Keratinocyte (primary cell): Measurements from ENCODE around the gene PRKAR1B. TPM values are rescaled to one million over a fixed set of nuclear protein-coding genes. Genes with fewer than 3 reads are reported as not detected.

Experiments used
- DNase-seq: peaks from one replicate; pipeline ENCODE4 v3.0.0-alpha.2; 2011; ENCODE audit warnings: low read depth, missing footprints, low spot score
- FAIRE-seq: peaks from 2 replicates; lab custom pipeline; 2011; peaks lifted over from hg19 to GRCh38; lab: Jason Lieb, UNC
- H2AFZ ChIP-seq: 2 replicates; pipeline ENCODE4 v1.6.0; 2012; ENCODE audit warnings: low read length, control low read depth, inconsistent platforms; ENCODE audit not compliant: control insufficient read depth
- H3K27ac ChIP-seq: 2 replicates; pipeline ENCODE4 v1.5.1; 2011; ENCODE audit warnings: low read length; ENCODE audit not compliant: control insufficient read depth, insufficient read depth
- H3K27me3 ChIP-seq: 3 replicates; pipeline ENCODE4 v1.6.0; 2011; ENCODE audit warnings: low read length; ENCODE audit not compliant: control insufficient read depth, insufficient read depth; ENCODE audit errors: extremely low read depth
- H3K36me3 ChIP-seq, 2 experiments: 2 replicates in 1 of 2; 3 replicates in 1 of 2; pipeline ENCODE4 v1.5.1; 2011; ENCODE audit warnings: low read length in 2 of 2, mild to moderate bottlenecking in 1 of 2; ENCODE audit not compliant: control insufficient read depth in 2 of 2, insufficient read depth in 2 of 2; ENCODE audit errors: extremely low read depth in 1 of 2
- H3K4me1 ChIP-seq: 3 replicates; pipeline ENCODE4 v1.5.1; 2011; ENCODE audit warnings: low read length; ENCODE audit not compliant: control insufficient read depth, insufficient read depth; ENCODE audit errors: extremely low read depth
- H3K4me2 ChIP-seq: 3 replicates; pipeline ENCODE4 v1.6.0; 2011; ENCODE audit warnings: low read depth, low read length; ENCODE audit not compliant: control insufficient read depth, insufficient read depth; ENCODE audit errors: extremely low read depth
- H3K4me3 ChIP-seq, 3 experiments: fragments of 200-600 bp in 1 of 3; sonication (generic) in 1 of 3; 2 replicates in 2 of 3; 3 replicates in 1 of 3; pipeline ENCODE4 v1.5.1; 2011 to 2016; ENCODE audit warnings: low read length in 3 of 3, mild to moderate bottlenecking in 3 of 3, control low read depth in 2 of 3, inconsistent platforms in 1 of 3, low read depth in 1 of 3, mixed read lengths in 1 of 3, mixed run types in 1 of 3, moderate library complexity in 1 of 3; ENCODE audit not compliant: control insufficient read depth in 2 of 3, insufficient read depth in 2 of 3; ENCODE audit errors: extremely low read depth in 1 of 3
- H3K79me2 ChIP-seq: 2 replicates; pipeline ENCODE4 v1.6.0; 2012; ENCODE audit warnings: low read length; ENCODE audit not compliant: control insufficient read depth, insufficient read depth
- H3K9ac ChIP-seq: 3 replicates; pipeline ENCODE4 v1.6.0; 2011; ENCODE audit warnings: low read length; ENCODE audit not compliant: control insufficient read depth, insufficient read depth; ENCODE audit errors: extremely low read depth
- H3K9me1 ChIP-seq: 3 replicates; pipeline ENCODE4 v1.6.0; 2011; ENCODE audit warnings: low read length; ENCODE audit not compliant: control insufficient read depth, insufficient read depth; ENCODE audit errors: extremely low read depth
- H3K9me3 ChIP-seq: 2 replicates; pipeline ENCODE4 v1.5.1; 2012; ENCODE audit warnings: low read depth, low read length; ENCODE audit not compliant: control insufficient read depth
- H4K20me1 ChIP-seq: 3 replicates; pipeline ENCODE4 v1.6.0; 2011; ENCODE audit warnings: low read length; ENCODE audit not compliant: control insufficient read depth, insufficient read depth; ENCODE audit errors: extremely low read depth
- CTCF ChIP-seq, 3 experiments: IDR thresholded peaks in 1 of 3; conservative IDR thresholded peaks in 1 of 3; optimal IDR thresholded peaks in 1 of 3; 2 replicates in 2 of 3; 3 replicates in 1 of 3; pipeline versions ENCODE3 to v1.5.1; 2011; ENCODE audit warnings: low read length in 3 of 3, mild to moderate bottlenecking in 3 of 3, moderate library complexity in 2 of 3, control low read depth in 1 of 3, inconsistent platforms in 1 of 3; ENCODE audit not compliant: insufficient read depth in 2 of 3; ENCODE audit errors: extremely low read depth in 1 of 3
- EZH2 ChIP-seq: IDR thresholded peaks from one replicate; pipeline ENCODE4 v1.6.1; 2012; ENCODE audit warnings: inconsistent platforms, mild to moderate bottlenecking, low read length, moderate library complexity
- dilution Hi-C: fragments of 300-500 bp; cut with MboI; formaldehyde crosslinking; loops from one replicate; pipeline ENCODE4 v1.7.0; 2020; ENCODE audit warnings: low sequenced_read_pairs; ENCODE audit not compliant: extremely low pct_ligation_motif_present
- polyA plus RNA-seq, 5 experiments: library from polyadenylated mRNA; depleted of rRNA in 3 of 5; stranded (reverse) in 3 of 5; stranded (forward) in 1 of 5; unstranded in 1 of 5; fragments of >200 nt; gene quantifications; 1 replicate in 1 of 5; 2 replicates in 3 of 5; 3 replicates in 1 of 5; pipeline versions ENCODE4 v1.2.1 to v1.2.3, GENCODE V29; 2011 to 2012; ENCODE audit warnings: missing spikeins in 2 of 5, low read depth in 1 of 5, low replicate concordance in 1 of 5

Gene PRKAR1B
- polyA plus RNA-seq, 1 donor (not counting 4 experiments of a cell fraction or from before 2014, with no cell fraction given): 10.8 TPM

- Histone ChIP-seq H3K4me1 (no peaks in the 10 kb centered on the region), H3K79me2 (no peaks in the 10 kb centered on the region), H3K9ac (no peak overlapping the region), H3K9me1 (no peaks in the 10 kb centered on the region), H3K4me2 (no peak overlapping the region), H3K9me3 (no peaks in the 10 kb centered on the region), H3K27ac (no peak overlapping the region), H2AFZ (no peak overlapping the region), H3K36me3 (peaks cover 0 to 3% of the 10 kb centered on the region in 2 experiments), H3K4me3 (no peak overlapping the region), H3K27me3 (no peaks in the 10 kb centered on the region), H4K20me1 (no peaks in the 10 kb centered on the region)
- DNase-seq: no peak
- TF ChIP-seq CTCF (optimal IDR thresholded peaks at IDR 0.05 in 1 of 3, IDR thresholded peaks at IDR 0.05 in 1 of 3, conservative IDR thresholded peaks at IDR 0.05 in 1 of 3; ENCODE audit: extremely low read depth in 1 of 3, insufficient read depth in 2 of 3, low read length in 3 of 3) (no peak), EZH2 (no peak)
- dilution Hi-C loops: no loop called here
- FAIRE-seq: no peak
Measured at GRCh38 chr7:584820-585219, 142.3 kb downstream of the PRKAR1B start.

- TF ChIP-seq EZH2 (no peak), CTCF (optimal IDR thresholded peaks at IDR 0.05 in 1 of 3, IDR thresholded peaks at IDR 0.05 in 1 of 3, conservative IDR thresholded peaks at IDR 0.05 in 1 of 3; ENCODE audit: extremely low read depth in 1 of 3, insufficient read depth in 2 of 3, low read length in 3 of 3) (no peak)
- H3K4me2 ChIP-seq: no peak overlapping the region
- no peak overlapping the region for H3K27ac ChIP-seq
- no peak overlapping the region for H3K4me3 ChIP-seq
- H3K79me2 ChIP-seq: no peaks in the 10 kb centered on the region
- FAIRE-seq (no peak), DNase-seq (no peak)
- H3K27me3 ChIP-seq: no peaks in the 10 kb centered on the region
- no peaks in the 10 kb centered on the region for H4K20me1 ChIP-seq
- peaks cover 0 to 3% of the 10 kb centered on the region in 2 experiments for H3K36me3 ChIP-seq
- no peak overlapping the region for H2AFZ ChIP-seq
- H3K9me1 ChIP-seq: no peaks in the 10 kb centered on the region
- H3K4me1 ChIP-seq: no peaks in the 10 kb centered on the region
- H3K9me3 ChIP-seq: no peaks in the 10 kb centered on the region
- dilution Hi-C loops: no loop called here
- no peak overlapping the region for H3K9ac ChIP-seq
Measured at GRCh38 chr7:584122-584465, 143.0 kb downstream of the PRKAR1B start.
